ENCODE results near the gene INPP5A. TPM values are rescaled to one million over a fixed set of nuclear protein-coding genes. Genes with fewer than 3 reads are reported as not detected.

The INPP5A gene
- total RNA-seq, 1 experiment from 2014 or later = 12.3 TPM

GRCh38 chr10:132766291-132766690 lies 228.7 kb downstream of the INPP5A start:
- DNase-seq (ENCODE audit: low read depth, low spot score) (no peak), ATAC-seq (no peak)
- TF ChIP-seq EZH2phosphoT487 (IDR thresholded peaks at IDR 0.05; ENCODE audit: borderline replicate concordance) = no peak
- no peak for TF ChIP-seq CEBPB (IDR thresholded peaks at IDR 0.05; ENCODE audit: low read depth)
- TF ChIP-seq CTCF (IDR thresholded peaks at IDR 0.05 in 2 of 3, conservative IDR thresholded peaks at IDR 0.05 in 1 of 3; ENCODE audit: borderline replicate concordance in 1 of 3, insufficient read depth in 1 of 3, low read depth in 2 of 3, low read length in 2 of 3) = no peak
- no peak for TF ChIP-seq REST (IDR thresholded peaks at IDR 0.05; ENCODE audit: low read depth)
- no peak for TF ChIP-seq POLR2A (IDR thresholded peaks at IDR 0.05; ENCODE audit: borderline replicate concordance, extremely low read depth, insufficient read depth, insufficient read length)
- no peak for TF ChIP-seq TCF7L2 (IDR thresholded peaks at IDR 0.05; ENCODE audit: borderline replicate concordance, extremely low read depth, insufficient read depth, insufficient read length)
- TF ChIP-seq CBX3 (IDR thresholded peaks at IDR 0.05; ENCODE audit: low read depth) = no peak
- no peak for TF ChIP-seq ZBTB33 (IDR thresholded peaks at IDR 0.05; ENCODE audit: extremely low read depth, insufficient replicate concordance, low read length)
- no peak for TF ChIP-seq SIN3A (IDR thresholded peaks at IDR 0.05; ENCODE audit: low read depth)
- no peak for TF ChIP-seq MAX (IDR thresholded peaks at IDR 0.05)
- TF ChIP-seq EZH2 (IDR thresholded peaks at IDR 0.05) = no peak
- no peak for TF ChIP-seq ZNF274 (IDR thresholded peaks at IDR 0.05; ENCODE audit: low read depth, low read length)
- no peak for TF ChIP-seq SRF (IDR thresholded peaks at IDR 0.05; ENCODE audit: low read depth)
- TF ChIP-seq SP1 (IDR thresholded peaks at IDR 0.05; ENCODE audit: low read depth) = no peak
- TF ChIP-seq FOSL1 (IDR thresholded peaks at IDR 0.05; ENCODE audit: low read depth) = no peak
- no peak for TF ChIP-seq YY1 (IDR thresholded peaks at IDR 0.05; ENCODE audit: extremely low read depth, insufficient replicate concordance, low read depth, low read length)
- no peaks in the 10 kb centered on the region for H3K79me2 ChIP-seq (ENCODE audit: insufficient read depth, low read length)
- BruUV-seq (replicated peaks) = no TSS peak
- ChIA-PET CTCF (no interaction called here), POLR2A (no interaction called here), RAD21 (ENCODE audit: low non-redundant PET in 1 of 2, low total read pairs in 2 of 2, uncharacterized antibody in 2 of 2, unreplicated experiment in 2 of 2) (no interaction called here)
- no peak overlapping the region for H3K4me2 ChIP-seq (ENCODE audit: low read length)
- H3K36me3 ChIP-seq (ENCODE audit: control insufficient read depth in 1 of 2, insufficient read depth in 2 of 2, low read length in 2 of 2) = no peaks in the 10 kb centered on the region
- H3K9me3 ChIP-seq (ENCODE audit: control insufficient read depth in 1 of 2, insufficient read depth in 1 of 2, low read depth in 1 of 2, low read length in 2 of 2) = no peaks in the 10 kb centered on the region
- H3K9me2 ChIP-seq (ENCODE audit: insufficient read depth) = no peaks in the 10 kb centered on the region
- H2AFZ ChIP-seq (ENCODE audit: low read depth, low read length, poor library complexity, severe bottlenecking) = no peak overlapping the region
- no peak overlapping the region for H3K4me3 ChIP-seq (replicated peaks in 1 of 2; ENCODE audit: low read depth in 1 of 2, low read length in 2 of 2)
- H3K27me3 ChIP-seq (ENCODE audit: insufficient read depth, low read length) = no peaks in the 10 kb centered on the region
- no peaks in the 10 kb centered on the region for H4K20me1 ChIP-seq (ENCODE audit: insufficient read depth)
- no peaks in the 10 kb centered on the region for H3K4me1 ChIP-seq (ENCODE audit: control insufficient read depth in 1 of 2, insufficient read depth in 2 of 2, low read length in 2 of 2)
- no peak overlapping the region for H3K27ac ChIP-seq (ENCODE audit: low read depth, low read length)
- intact Hi-C loops (cut with micrococcal nuclease) = no loop called here
- H3K9ac ChIP-seq (ENCODE audit: low read length) = no peak overlapping the region
